ENCODE data around the gene PMM2.
"Not testable (repeated sequence)": the region's sequence is repeated elsewhere in the genome, so short reads cannot be mapped to it uniquely, and the experiment has no call there.

PMM2 gene

DNA sequence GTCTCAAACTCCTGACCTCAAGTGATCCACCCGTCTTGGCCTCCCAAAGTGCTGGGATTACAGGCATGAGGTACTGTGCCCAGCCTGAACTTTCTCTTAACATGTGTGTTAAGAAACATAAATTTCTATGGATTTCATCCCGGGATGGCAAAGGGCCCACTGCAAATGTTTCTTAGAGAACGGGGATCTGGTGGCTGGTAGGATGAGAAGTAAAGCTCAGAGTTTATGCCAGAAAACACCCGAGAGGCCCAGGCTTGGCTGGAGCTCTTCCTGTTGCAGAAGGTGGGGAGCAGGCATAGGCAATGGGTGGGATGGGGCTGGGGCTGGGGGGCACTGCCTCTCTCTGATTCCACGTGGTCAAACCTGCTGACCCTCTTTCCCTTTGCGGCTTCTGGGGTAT, 76.7 kb downstream of the PMM2 start:
- H3K27me3 ChIP-seq (ENCODE audit: control insufficient read depth, insufficient read depth, low read length), result no peaks in the 10 kb centered on the region
- no peaks in the 10 kb centered on the region for H3K4me1 ChIP-seq (ENCODE audit: control insufficient read depth, low read depth, low read length)
- no peak overlapping the region for H3K27ac ChIP-seq (ENCODE audit: low read length)
- no peak overlapping the region for H3K9ac ChIP-seq (ENCODE audit: low read length)
- H3K9me3 ChIP-seq (ENCODE audit: control insufficient read depth, low read depth, low read length), result no peaks in the 10 kb centered on the region
- no peaks in the 10 kb centered on the region for H3K36me3 ChIP-seq (ENCODE audit: control insufficient read depth, low read depth, low read length)
- no peak overlapping the region for H3K4me3 ChIP-seq (ENCODE audit: low read length)

- H3K36me3 ChIP-seq (ENCODE audit: control insufficient read depth, low read depth, low read length); H3K4me3 ChIP-seq (ENCODE audit: low read length); H3K27me3 ChIP-seq (ENCODE audit: control insufficient read depth, insufficient read depth, low read length); H3K27ac ChIP-seq (ENCODE audit: low read length); H3K9ac ChIP-seq (ENCODE audit: low read length); H3K4me1 ChIP-seq (ENCODE audit: control insufficient read depth, low read depth, low read length); H3K9me3 ChIP-seq (ENCODE audit: control insufficient read depth, low read depth, low read length): not testable (repeated sequence)
Observed at GRCh38 chr16:8875317-8875716, 77.7 kb downstream of the PMM2 start.

GRCh38 chr16:8877894-8878522, 80.4 kb downstream of the PMM2 start:
- Histone ChIP-seq H3K9me3 (ENCODE audit: control insufficient read depth, low read depth, low read length) (no peaks in the 10 kb centered on the region), H3K36me3 (ENCODE audit: control insufficient read depth, low read depth, low read length) (no peaks in the 10 kb centered on the region), H3K4me3 (ENCODE audit: low read length) (no peak overlapping the region), H3K27me3 (ENCODE audit: control insufficient read depth, insufficient read depth, low read length) (no peaks in the 10 kb centered on the region), H3K27ac (ENCODE audit: low read length) (no peak overlapping the region), H3K9ac (ENCODE audit: low read length) (no peak overlapping the region), H3K4me1 (ENCODE audit: control insufficient read depth, low read depth, low read length) (no peaks in the 10 kb centered on the region)

DNA sequence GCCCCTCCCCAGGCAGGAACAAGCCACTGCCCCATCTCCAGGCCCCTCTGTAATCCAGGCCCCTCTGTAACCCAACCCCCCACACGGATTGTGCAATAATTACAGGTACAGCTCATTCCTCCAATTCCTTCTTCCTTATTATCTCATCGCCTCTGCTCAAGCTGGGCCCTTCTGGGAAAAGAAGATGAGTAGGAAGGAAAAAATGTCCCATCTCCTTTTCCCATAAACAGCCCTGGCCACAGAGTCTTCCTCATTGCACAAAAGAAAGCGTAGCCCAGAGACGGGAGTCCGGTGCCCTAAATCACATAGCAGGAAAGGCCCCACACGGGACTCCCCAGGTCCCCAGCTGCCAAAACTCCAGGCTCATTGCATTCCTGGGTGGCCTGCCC, 80.9 kb downstream of the PMM2 start:
- Histone ChIP-seq H3K9ac (ENCODE audit: low read length) (no peak overlapping the region), H3K4me1 (ENCODE audit: control insufficient read depth, low read depth, low read length) (no peaks in the 10 kb centered on the region), H3K9me3 (ENCODE audit: control insufficient read depth, low read depth, low read length) (no peaks in the 10 kb centered on the region), H3K27ac (ENCODE audit: low read length) (no peak overlapping the region), H3K36me3 (ENCODE audit: control insufficient read depth, low read depth, low read length) (no peaks in the 10 kb centered on the region), H3K27me3 (ENCODE audit: control insufficient read depth, insufficient read depth, low read length) (no peaks in the 10 kb centered on the region), H3K4me3 (ENCODE audit: low read length) (no peak overlapping the region)

DNA sequence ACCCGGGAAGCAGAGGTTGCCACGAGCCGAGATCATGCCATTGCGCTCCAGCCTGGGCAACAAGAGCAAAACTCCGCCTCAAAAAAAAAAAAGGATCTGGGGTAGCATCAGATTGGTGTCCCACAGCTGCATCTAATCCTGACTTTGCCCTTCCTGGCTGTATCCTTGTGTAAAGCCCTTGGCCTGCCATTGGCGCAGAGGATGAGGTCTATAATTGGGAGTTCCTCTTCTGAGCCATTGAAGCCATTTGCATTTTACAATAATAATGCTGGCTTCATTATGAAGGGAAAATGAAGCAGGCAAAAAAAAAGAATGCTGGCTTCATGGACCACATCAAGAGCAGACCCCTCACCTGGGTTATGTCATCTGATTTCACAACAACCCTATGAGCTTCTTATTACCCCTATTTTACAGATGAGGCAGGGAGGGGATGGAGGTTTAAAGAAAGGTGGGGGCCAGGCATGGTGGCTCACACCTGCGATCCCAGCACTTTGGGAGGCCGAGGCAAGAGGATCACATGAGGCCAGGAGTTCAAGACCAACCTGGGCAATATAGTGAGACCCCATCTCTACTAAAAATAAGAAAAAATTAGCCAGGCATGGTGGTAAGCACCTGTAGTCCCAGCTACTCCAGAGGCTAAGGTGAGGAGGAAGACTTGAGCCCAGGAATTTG, 83.3 kb downstream of the PMM2 start:
- H3K36me3 ChIP-seq (ENCODE audit: control insufficient read depth, low read depth, low read length), result no peaks in the 10 kb centered on the region
- no peak overlapping the region for H3K4me3 ChIP-seq (ENCODE audit: low read length)
- no peaks in the 10 kb centered on the region for H3K27me3 ChIP-seq (ENCODE audit: control insufficient read depth, insufficient read depth, low read length)
- H3K9me3 ChIP-seq (ENCODE audit: control insufficient read depth, low read depth, low read length), result no peaks in the 10 kb centered on the region
- H3K4me1 ChIP-seq (ENCODE audit: control insufficient read depth, low read depth, low read length), result peaks cover 4% of the 10 kb centered on the region
- no peak overlapping the region for H3K27ac ChIP-seq (ENCODE audit: low read length)
- H3K9ac ChIP-seq (ENCODE audit: low read length), result no peak overlapping the region

DNA sequence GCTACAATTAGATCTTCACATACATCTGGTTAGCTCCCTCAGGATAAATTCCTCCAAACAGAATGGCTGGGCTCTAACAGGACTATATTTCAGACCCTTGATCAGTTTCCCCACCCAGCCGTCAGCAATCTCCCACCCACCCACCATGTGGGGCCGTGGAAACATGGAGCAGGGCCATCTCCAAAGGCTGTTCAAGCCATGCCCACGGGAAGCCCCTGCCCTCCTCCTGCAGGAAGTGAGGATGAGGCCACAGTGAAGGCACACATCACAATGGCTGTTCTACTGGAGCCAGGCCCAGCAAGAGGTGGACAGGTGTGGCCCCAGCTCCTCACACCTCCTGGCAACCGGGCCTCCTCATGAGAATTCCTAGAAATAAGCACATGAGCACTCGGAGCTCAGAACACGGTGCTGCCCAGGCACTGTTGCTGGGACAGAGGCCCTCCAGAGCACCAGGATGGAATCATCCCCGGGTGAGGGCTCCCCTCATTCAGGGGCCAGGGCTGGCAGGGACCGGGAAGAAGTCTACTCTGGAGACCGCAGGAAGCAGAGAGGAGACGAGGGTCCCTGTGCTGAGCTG, 84.5 kb downstream of the PMM2 start, which contains the start of gene LITAFD:
Gene LITAFD (plus strand): TSS at position 311 of the 577 bp plus-strand sequence. CDS start 2,005 bp downstream, outside the sequence.
- no peaks in the 10 kb centered on the region for H3K36me3 ChIP-seq (ENCODE audit: control insufficient read depth, low read depth, low read length)
- no peak within 1 kb of the TSS for H3K4me3 ChIP-seq (ENCODE audit: low read length)
- H3K27me3 ChIP-seq (ENCODE audit: control insufficient read depth, insufficient read depth, low read length), result no peaks in the 10 kb centered on the region
- H3K4me1 ChIP-seq (ENCODE audit: control insufficient read depth, low read depth, low read length), result peaks cover 10% of the 10 kb centered on the region
- no peaks in the 10 kb centered on the region for H3K9me3 ChIP-seq (ENCODE audit: control insufficient read depth, low read depth, low read length)
- H3K9ac ChIP-seq (ENCODE audit: low read length), result no peak within 1 kb of the TSS
- no peak within 1 kb of the TSS for H3K27ac ChIP-seq (ENCODE audit: low read length)

- no peaks in the 10 kb centered on the region for H3K36me3 ChIP-seq (ENCODE audit: control insufficient read depth, low read depth, low read length)
- no peak overlapping the region for H3K9ac ChIP-seq (ENCODE audit: low read length)
- H3K27me3 ChIP-seq (ENCODE audit: control insufficient read depth, insufficient read depth, low read length), result no peaks in the 10 kb centered on the region
- H3K9me3 ChIP-seq (ENCODE audit: control insufficient read depth, low read depth, low read length), result no peaks in the 10 kb centered on the region
- H3K4me1 ChIP-seq (ENCODE audit: control insufficient read depth, low read depth, low read length), result peaks cover 10% of the 10 kb centered on the region
- H3K27ac ChIP-seq (ENCODE audit: low read length), result no peak overlapping the region
- no peak overlapping the region for H3K4me3 ChIP-seq (ENCODE audit: low read length)
Observed at GRCh38 chr16:8882725-8883377, 85.2 kb downstream of the PMM2 start.

DNA sequence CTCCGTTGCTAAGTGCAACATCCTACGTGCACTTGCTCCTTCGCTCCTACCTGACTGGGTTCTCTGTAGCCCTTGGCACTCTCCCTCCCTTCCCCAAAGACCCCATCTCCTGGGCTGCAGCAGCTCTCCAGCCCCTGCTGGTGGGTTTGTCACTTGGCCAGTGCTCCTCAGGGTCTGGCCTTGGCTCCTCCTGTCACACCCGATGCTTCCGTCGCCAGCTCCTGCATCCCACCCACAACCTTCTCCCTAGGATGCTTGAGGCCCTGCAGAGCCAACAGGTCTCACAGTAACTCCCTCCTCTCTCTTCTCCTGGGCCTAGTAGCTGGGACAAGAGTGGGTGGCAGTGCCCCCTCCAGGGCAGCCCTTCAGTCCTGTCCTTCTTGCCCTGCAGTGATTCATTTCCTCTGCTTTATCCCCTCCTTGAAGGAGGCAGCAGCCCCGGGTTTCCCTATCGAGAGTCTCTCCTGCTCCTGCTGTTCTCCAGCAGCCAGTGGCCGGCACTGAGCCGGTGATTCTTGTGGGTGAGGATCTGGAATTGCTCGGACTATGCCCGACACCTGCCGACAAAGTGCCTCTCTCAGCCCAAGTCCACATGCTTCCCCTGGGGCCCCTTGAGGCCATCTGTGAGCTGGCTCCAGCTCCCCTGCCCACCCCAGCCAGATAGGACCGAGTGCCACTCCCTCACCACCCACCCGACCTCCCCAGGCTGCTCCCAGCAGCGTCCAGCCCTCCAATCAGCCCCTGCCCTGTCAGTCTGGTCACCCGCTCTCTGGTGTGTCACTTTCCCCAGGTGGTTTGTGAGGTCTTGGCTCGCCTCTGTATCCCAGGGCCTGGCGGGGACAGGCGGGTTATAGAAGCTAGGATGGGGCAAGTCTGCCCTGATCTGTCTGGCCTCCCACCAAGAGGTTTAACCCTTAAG, 88.3 kb downstream of the PMM2 start:
- H3K27ac ChIP-seq (ENCODE audit: low read length), result no peak overlapping the region

GRCh38 chr16:8886593-8887430, 89.2 kb downstream of the PMM2 start:
- Histone ChIP-seq H3K27ac (ENCODE audit: low read length) (no peak overlapping the region), H3K36me3 (ENCODE audit: control insufficient read depth, low read depth, low read length) (peaks cover 20% of the 10 kb centered on the region), H3K4me3 (ENCODE audit: low read length) (no peak overlapping the region), H3K9me3 (ENCODE audit: control insufficient read depth, low read depth, low read length) (no peaks in the 10 kb centered on the region), H3K4me1 (ENCODE audit: control insufficient read depth, low read depth, low read length) (peaks cover 10% of the 10 kb centered on the region), H3K27me3 (ENCODE audit: control insufficient read depth, insufficient read depth, low read length) (no peaks in the 10 kb centered on the region), H3K9ac (ENCODE audit: low read length) (no peak overlapping the region)

More for the DNA sequence above, 88.3 kb downstream of the PMM2 start:
- Histone ChIP-seq H3K9me3 (ENCODE audit: control insufficient read depth, low read depth, low read length) (no peaks in the 10 kb centered on the region), H3K36me3 (ENCODE audit: control insufficient read depth, low read depth, low read length) (peaks cover 11% of the 10 kb centered on the region), H3K4me1 (ENCODE audit: control insufficient read depth, low read depth, low read length) (peaks cover 10% of the 10 kb centered on the region), H3K9ac (ENCODE audit: low read length) (no peak overlapping the region), H3K4me3 (ENCODE audit: low read length) (no peak overlapping the region), H3K27me3 (ENCODE audit: control insufficient read depth, insufficient read depth, low read length) (no peaks in the 10 kb centered on the region)

DNA sequence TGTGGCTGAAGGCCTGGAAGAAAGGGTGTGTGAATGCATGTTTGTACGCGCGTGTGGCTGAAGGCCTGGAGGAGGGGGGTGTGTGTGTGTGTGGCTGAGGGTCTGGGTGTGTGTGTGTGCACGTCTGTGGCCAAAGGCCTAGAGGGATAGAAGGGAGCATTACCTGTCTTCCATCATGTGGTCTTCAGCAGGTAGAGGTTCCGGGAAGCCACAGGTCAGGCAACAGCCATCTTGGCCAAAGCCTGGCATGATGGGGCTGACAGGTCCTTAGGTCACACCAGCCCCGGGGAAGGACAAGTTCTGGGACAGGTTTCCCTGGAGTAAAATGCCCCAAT, 89.8 kb downstream of the PMM2 start:
- Histone ChIP-seq H3K36me3 (ENCODE audit: control insufficient read depth, low read depth, low read length) (peaks cover 25% of the 10 kb centered on the region), H3K27ac (ENCODE audit: low read length) (no peak overlapping the region), H3K9ac (ENCODE audit: low read length) (no peak overlapping the region), H3K9me3 (ENCODE audit: control insufficient read depth, low read depth, low read length) (no peaks in the 10 kb centered on the region), H3K27me3 (ENCODE audit: control insufficient read depth, insufficient read depth, low read length) (no peaks in the 10 kb centered on the region), H3K4me1 (ENCODE audit: control insufficient read depth, low read depth, low read length) (peaks cover 10% of the 10 kb centered on the region), H3K4me3 (ENCODE audit: low read length) (no peak overlapping the region)
